ENCODE data around the gene GNAS.

GNAS gene

GRCh38 chr20:58911970-58912369 is 59.5 kb downstream of the GNAS start:
- Histone ChIP-seq H3K4me1 (ENCODE audit: control insufficient read depth, insufficient read depth, low read length) (no peaks in the 10 kb centered on the region), H3K36me3 (ENCODE audit: control insufficient read depth, insufficient read depth, low read length) (peaks cover 49% of the 10 kb centered on the region), H3K9ac (ENCODE audit: low read length) (no peak overlapping the region), H3K9me3 (ENCODE audit: control insufficient read depth, insufficient read depth, low read depth, low read length) (no peaks in the 10 kb centered on the region), H3K27me3 (ENCODE audit: control insufficient read depth, insufficient read depth, low read length) (no peaks in the 10 kb centered on the region), H3K4me3 (ENCODE audit: low read depth, low read length) (no peak overlapping the region), H3K27ac (ENCODE audit: low read depth, low read length) (no peak overlapping the region)

- Histone ChIP-seq H3K27me3 (ENCODE audit: control insufficient read depth, insufficient read depth, low read length) (no peaks in the 10 kb centered on the region), H3K4me3 (ENCODE audit: low read depth, low read length) (no peak overlapping the region), H3K27ac (ENCODE audit: low read depth, low read length) (no peak overlapping the region), H3K36me3 (ENCODE audit: control insufficient read depth, insufficient read depth, low read length) (peaks cover 38% of the 10 kb centered on the region), H3K9ac (ENCODE audit: low read length) (no peak overlapping the region), H3K4me1 (ENCODE audit: control insufficient read depth, insufficient read depth, low read length) (no peaks in the 10 kb centered on the region), H3K9me3 (ENCODE audit: control insufficient read depth, insufficient read depth, low read depth, low read length) (no peaks in the 10 kb centered on the region)
These were observed 60.6 kb downstream of the GNAS start for GRCh38 chr20:58913079-58913478.

DNA sequence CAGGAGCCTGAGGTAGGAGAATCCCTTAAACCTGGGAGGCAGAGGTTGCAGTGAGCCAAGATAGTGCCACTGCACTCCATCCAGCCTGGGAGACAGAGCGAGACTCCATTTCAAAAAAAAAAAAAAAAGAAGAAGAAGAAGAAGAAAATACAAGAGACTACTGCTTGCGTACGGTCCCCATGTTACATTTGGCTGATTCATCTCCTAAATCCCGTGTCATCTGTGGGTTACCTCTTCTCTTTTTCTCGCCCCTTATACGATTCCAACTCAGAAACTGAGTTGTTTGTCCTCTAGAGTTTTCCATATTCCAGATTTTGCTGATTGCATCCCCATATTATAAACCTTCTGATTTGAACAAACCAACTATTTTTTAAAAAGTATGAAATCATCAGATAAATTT is 66.1 kb downstream of the GNAS start:
- H3K27me3 ChIP-seq (ENCODE audit: control insufficient read depth, insufficient read depth, low read length) = no peaks in the 10 kb centered on the region
- H3K36me3 ChIP-seq (ENCODE audit: control insufficient read depth, insufficient read depth, low read length) = no peaks in the 10 kb centered on the region
- H3K9me3 ChIP-seq (ENCODE audit: control insufficient read depth, insufficient read depth, low read depth, low read length) = no peaks in the 10 kb centered on the region
- H3K4me1 ChIP-seq (ENCODE audit: control insufficient read depth, insufficient read depth, low read length) = no peaks in the 10 kb centered on the region
- no peak overlapping the region for H3K27ac ChIP-seq (ENCODE audit: low read depth, low read length)
- H3K4me3 ChIP-seq (ENCODE audit: low read depth, low read length) = no peak overlapping the region
- no peak overlapping the region for H3K9ac ChIP-seq (ENCODE audit: low read length)

DNA sequence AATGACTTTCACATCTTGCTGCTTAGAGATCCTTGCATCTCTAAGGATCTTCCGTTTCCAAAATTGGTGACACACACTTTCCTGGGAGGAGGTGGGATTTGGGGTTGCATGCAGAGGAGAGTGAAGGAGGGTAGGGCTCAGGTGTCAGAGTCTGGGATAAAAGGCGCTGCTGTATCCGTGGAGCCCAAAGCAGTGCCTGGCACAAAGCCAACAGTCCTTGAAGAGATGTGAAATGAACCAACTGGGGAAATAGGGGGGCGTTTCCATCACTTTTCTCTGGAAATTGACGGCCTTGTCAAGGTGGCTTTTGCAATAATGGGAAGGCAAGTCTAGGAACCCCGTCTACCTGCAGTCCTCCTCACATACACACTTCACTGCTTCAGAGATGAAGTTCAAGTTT is 69.0 kb downstream of the GNAS start:
- Histone ChIP-seq H3K27me3 (ENCODE audit: control insufficient read depth, insufficient read depth, low read length) (no peaks in the 10 kb centered on the region), H3K4me1 (ENCODE audit: control insufficient read depth, insufficient read depth, low read length) (no peaks in the 10 kb centered on the region), H3K27ac (ENCODE audit: low read depth, low read length) (no peak overlapping the region), H3K9me3 (ENCODE audit: control insufficient read depth, insufficient read depth, low read depth, low read length) (no peaks in the 10 kb centered on the region), H3K36me3 (ENCODE audit: control insufficient read depth, insufficient read depth, low read length) (no peaks in the 10 kb centered on the region), H3K9ac (ENCODE audit: low read length) (no peak overlapping the region), H3K4me3 (ENCODE audit: low read depth, low read length) (no peak overlapping the region)

DNA sequence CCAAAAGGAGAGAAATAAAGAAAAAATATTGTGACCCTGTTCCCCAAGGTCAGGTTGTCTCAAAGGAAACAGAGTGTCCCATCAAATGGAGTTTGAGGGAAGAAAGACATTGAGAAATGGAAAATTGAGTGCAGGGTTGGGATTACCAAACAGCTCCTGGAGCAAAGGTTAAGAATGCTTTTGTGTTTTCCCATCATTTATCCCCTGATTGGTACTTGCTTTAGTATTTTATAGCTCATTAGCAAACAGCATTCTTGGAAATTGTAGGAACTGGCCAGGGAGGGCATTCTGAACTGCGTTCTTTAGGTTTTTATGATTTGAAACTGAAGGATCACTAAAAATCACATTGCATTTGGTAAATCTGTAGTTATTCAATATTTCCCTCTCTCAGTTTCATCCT is 69.5 kb downstream of the GNAS start:
- no peaks in the 10 kb centered on the region for H3K36me3 ChIP-seq (ENCODE audit: control insufficient read depth, insufficient read depth, low read length)
- H3K27ac ChIP-seq (ENCODE audit: low read depth, low read length) = no peak overlapping the region
- no peak overlapping the region for H3K4me3 ChIP-seq (ENCODE audit: low read depth, low read length)
- no peaks in the 10 kb centered on the region for H3K4me1 ChIP-seq (ENCODE audit: control insufficient read depth, insufficient read depth, low read length)
- no peaks in the 10 kb centered on the region for H3K9me3 ChIP-seq (ENCODE audit: control insufficient read depth, insufficient read depth, low read depth, low read length)
- H3K9ac ChIP-seq (ENCODE audit: low read length) = no peak overlapping the region
- H3K27me3 ChIP-seq (ENCODE audit: control insufficient read depth, insufficient read depth, low read length) = no peaks in the 10 kb centered on the region

DNA sequence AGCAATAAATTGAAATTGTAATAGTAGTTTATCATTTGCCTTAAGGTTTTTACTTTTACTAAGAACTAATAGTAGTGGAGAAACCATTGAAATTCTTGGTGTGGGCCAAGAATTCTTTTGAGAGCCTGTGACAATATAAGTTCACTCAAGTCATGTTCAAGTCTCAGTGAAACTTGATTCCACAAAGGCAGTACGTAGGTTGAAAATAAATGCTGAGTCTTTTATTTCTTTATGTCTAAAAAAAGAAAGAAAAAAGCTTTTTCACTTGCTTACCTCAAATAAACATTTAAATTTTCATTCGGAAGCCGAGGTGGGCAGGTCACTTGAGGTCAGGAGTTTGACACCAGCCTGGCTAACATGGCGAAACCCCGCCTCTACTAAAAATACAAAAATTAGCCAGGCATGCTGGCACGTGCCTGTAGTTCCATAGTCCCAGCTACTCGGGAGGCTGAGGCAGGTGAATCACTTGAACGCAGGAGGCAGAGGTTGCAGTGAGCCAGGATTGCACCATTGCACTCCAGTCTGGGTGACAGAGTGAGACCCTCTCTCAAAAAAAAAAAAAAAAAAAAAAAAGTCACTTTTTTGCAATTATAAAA is 70.7 kb downstream of the GNAS start:
- H3K27ac ChIP-seq (ENCODE audit: low read depth, low read length) = no peak overlapping the region
- H3K27me3 ChIP-seq (ENCODE audit: control insufficient read depth, insufficient read depth, low read length) = no peaks in the 10 kb centered on the region
- no peak overlapping the region for H3K9ac ChIP-seq (ENCODE audit: low read length)
- H3K4me3 ChIP-seq (ENCODE audit: low read depth, low read length) = no peak overlapping the region
- no peaks in the 10 kb centered on the region for H3K4me1 ChIP-seq (ENCODE audit: control insufficient read depth, insufficient read depth, low read length)
- H3K9me3 ChIP-seq (ENCODE audit: control insufficient read depth, insufficient read depth, low read depth, low read length) = no peaks in the 10 kb centered on the region
- no peaks in the 10 kb centered on the region for H3K36me3 ChIP-seq (ENCODE audit: control insufficient read depth, insufficient read depth, low read length)

DNA sequence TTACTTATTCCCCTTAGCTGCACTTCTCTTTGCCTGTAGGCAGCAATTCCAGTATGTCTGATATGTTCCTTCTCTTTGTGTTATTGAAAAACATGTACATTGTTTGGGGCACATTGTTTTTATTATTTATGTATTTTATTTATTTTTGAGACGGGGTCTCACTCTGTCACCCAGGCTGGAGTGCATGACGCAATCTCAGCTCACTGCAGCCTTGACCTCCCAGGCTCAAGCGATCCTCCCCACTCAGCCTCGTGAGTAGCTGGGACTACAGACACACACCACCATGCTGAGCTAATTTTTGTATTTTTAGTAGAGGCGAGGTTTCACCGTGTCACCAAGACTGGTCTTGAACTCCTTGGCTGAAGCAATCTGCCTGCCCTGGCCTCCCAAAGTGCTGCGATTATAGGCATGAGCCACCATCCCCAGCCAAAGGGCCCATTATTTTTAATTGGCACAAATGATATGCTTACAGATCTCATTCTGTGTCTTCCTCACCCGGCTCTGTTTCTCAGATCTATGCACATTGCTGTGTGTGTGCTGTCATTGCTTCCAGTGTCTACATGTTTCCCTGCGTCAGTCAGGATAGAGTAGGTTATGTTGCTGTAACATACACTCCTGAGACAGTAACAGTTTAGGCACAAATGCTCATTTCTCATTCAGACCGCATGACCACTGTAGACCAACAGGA is 74.4 kb downstream of the GNAS start:
- Histone ChIP-seq H3K4me1 (ENCODE audit: control insufficient read depth, insufficient read depth, low read length) (no peaks in the 10 kb centered on the region), H3K9ac (ENCODE audit: low read length) (no peak overlapping the region), H3K9me3 (ENCODE audit: control insufficient read depth, insufficient read depth, low read depth, low read length) (no peaks in the 10 kb centered on the region), H3K4me3 (ENCODE audit: low read depth, low read length) (no peak overlapping the region), H3K36me3 (ENCODE audit: control insufficient read depth, insufficient read depth, low read length) (no peaks in the 10 kb centered on the region), H3K27ac (ENCODE audit: low read depth, low read length) (no peak overlapping the region), H3K27me3 (ENCODE audit: control insufficient read depth, insufficient read depth, low read length) (no peaks in the 10 kb centered on the region)

DNA sequence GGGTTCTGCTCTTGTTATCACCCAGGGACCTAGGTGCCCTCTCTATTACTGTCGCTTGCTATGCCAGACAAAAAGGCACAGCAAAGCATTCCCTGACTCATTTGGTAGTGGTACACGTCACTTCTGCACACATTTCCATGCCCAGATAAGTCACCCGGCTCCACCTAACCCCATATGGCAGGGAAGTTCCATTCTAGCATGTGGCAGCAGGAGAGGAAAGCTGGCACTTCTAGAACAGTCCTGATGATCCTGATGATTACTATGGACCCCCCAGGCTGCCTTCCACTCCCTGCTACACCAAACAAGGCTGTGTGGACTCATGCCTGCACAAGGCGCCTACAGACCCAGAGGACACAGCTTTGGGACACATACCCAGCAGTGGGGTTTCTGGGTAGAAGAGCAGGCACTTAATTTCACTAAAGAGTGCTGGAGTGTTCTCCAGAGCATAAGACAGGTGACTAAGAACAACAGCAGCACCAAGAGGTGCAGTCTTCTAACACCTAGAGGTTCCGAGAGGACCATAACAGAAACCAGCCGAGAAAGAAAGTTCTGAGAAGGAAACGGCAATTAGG is 75.1 kb downstream of the GNAS start:
- Histone ChIP-seq H3K27ac (ENCODE audit: low read depth, low read length) (no peak overlapping the region), H3K9ac (ENCODE audit: low read length) (no peak overlapping the region), H3K27me3 (ENCODE audit: control insufficient read depth, insufficient read depth, low read length) (no peaks in the 10 kb centered on the region), H3K9me3 (ENCODE audit: control insufficient read depth, insufficient read depth, low read depth, low read length) (no peaks in the 10 kb centered on the region), H3K4me3 (ENCODE audit: low read depth, low read length) (no peak overlapping the region), H3K36me3 (ENCODE audit: control insufficient read depth, insufficient read depth, low read length) (no peaks in the 10 kb centered on the region), H3K4me1 (ENCODE audit: control insufficient read depth, insufficient read depth, low read length) (no peaks in the 10 kb centered on the region)

- no peaks in the 10 kb centered on the region for H3K4me1 ChIP-seq (ENCODE audit: control insufficient read depth, insufficient read depth, low read length)
- H3K9me3 ChIP-seq (ENCODE audit: control insufficient read depth, insufficient read depth, low read depth, low read length) = no peaks in the 10 kb centered on the region
- no peaks in the 10 kb centered on the region for H3K36me3 ChIP-seq (ENCODE audit: control insufficient read depth, insufficient read depth, low read length)
- no peak overlapping the region for H3K27ac ChIP-seq (ENCODE audit: low read depth, low read length)
- no peak overlapping the region for H3K9ac ChIP-seq (ENCODE audit: low read length)
- no peaks in the 10 kb centered on the region for H3K27me3 ChIP-seq (ENCODE audit: control insufficient read depth, insufficient read depth, low read length)
- no peak overlapping the region for H3K4me3 ChIP-seq (ENCODE audit: low read depth, low read length)
These were observed 78.0 kb downstream of the GNAS start for GRCh38 chr20:58930496-58930895.

GRCh38 chr20:58932170-58932569 is 79.7 kb downstream of the GNAS start:
- H3K9ac ChIP-seq (ENCODE audit: low read length) = no peak overlapping the region
- H3K9me3 ChIP-seq (ENCODE audit: control insufficient read depth, insufficient read depth, low read depth, low read length) = peaks cover 4% of the 10 kb centered on the region; the same call in 1 of the 2 replicates
- H3K27ac ChIP-seq (ENCODE audit: low read depth, low read length) = no peak overlapping the region
- no peaks in the 10 kb centered on the region for H3K4me1 ChIP-seq (ENCODE audit: control insufficient read depth, insufficient read depth, low read length)
- H3K27me3 ChIP-seq (ENCODE audit: control insufficient read depth, insufficient read depth, low read length) = no peaks in the 10 kb centered on the region
- H3K36me3 ChIP-seq (ENCODE audit: control insufficient read depth, insufficient read depth, low read length) = no peaks in the 10 kb centered on the region
- H3K4me3 ChIP-seq (ENCODE audit: low read depth, low read length) = no peak overlapping the region

- no peak overlapping the region for H3K4me3 ChIP-seq (ENCODE audit: low read depth, low read length)
- no peaks in the 10 kb centered on the region for H3K4me1 ChIP-seq (ENCODE audit: control insufficient read depth, insufficient read depth, low read length)
- H3K9me3 ChIP-seq (ENCODE audit: control insufficient read depth, insufficient read depth, low read depth, low read length) = peaks cover 4% of the 10 kb centered on the region; the same call in 1 of the 2 replicates
- no peaks in the 10 kb centered on the region for H3K36me3 ChIP-seq (ENCODE audit: control insufficient read depth, insufficient read depth, low read length)
- H3K27ac ChIP-seq (ENCODE audit: low read depth, low read length) = no peak overlapping the region
- H3K27me3 ChIP-seq (ENCODE audit: control insufficient read depth, insufficient read depth, low read length) = no peaks in the 10 kb centered on the region
- H3K9ac ChIP-seq (ENCODE audit: low read length) = no peak overlapping the region
These were observed 85.6 kb downstream of the GNAS start for GRCh38 chr20:58938078-58938477.
